Esophagus squamous epithelium (tissue), 5 donors: ENCODE measurements around the gene WNT9B. TPM values are rescaled to one million over a fixed set of nuclear protein-coding genes. Genes with fewer than 3 reads are reported as not detected.
A peak's percentile ranks its signal among the peaks of the same experiment; 100 is the strongest.

Source experiments
- DNase-seq: peaks from one replicate; lab custom pipeline; 2025; lab: John Stamatoyannopoulos, UW
- H3K27ac ChIP-seq, 4 donors: fragments of 200-600 bp; sonication (generic); one replicate each; pipeline ENCODE4 v1.5.1; 2016 to 2019; ENCODE audit warnings: mild to moderate bottlenecking in 1 of 4
- H3K27me3 ChIP-seq, 4 donors: fragments of 200-600 bp; sonication (generic); 1 replicate in 3 of 4; 2 replicates in 1 of 4; pipeline versions ENCODE4 v1.5.1 to v1.6.0; 2017 to 2021; ENCODE audit warnings: antibody characterized with exemption in 1 of 4
- H3K36me3 ChIP-seq, 3 donors: fragments of 200-600 bp; sonication (generic); one replicate each; pipeline ENCODE4 v1.5.1; 2016 to 2019
- H3K4me1 ChIP-seq, 3 donors: fragments of 200-600 bp; sonication (generic); one replicate each; pipeline ENCODE4 v1.5.1; 2017 to 2019
- H3K4me3 ChIP-seq, 4 donors: fragments of 200-600 bp; sonication (generic); 1 replicate in 3 of 4; 2 replicates in 1 of 4; pipeline ENCODE4 v1.5.1; 2016 to 2019; ENCODE audit warnings: mild to moderate bottlenecking in 2 of 4, moderate library complexity in 1 of 4
- H3K9me3 ChIP-seq, 3 donors: fragments of 200-600 bp; sonication (generic); one replicate each; pipeline ENCODE4 v1.5.1; 2016 to 2019
- POLR2A ChIP-seq, 4 donors: fragments of 450-650 bp; IDR thresholded peaks; one replicate each; pipeline ENCODE4 v1.6.1; 2017; ENCODE audit warnings: antibody characterized with exemption in 4 of 4, mild to moderate bottlenecking in 4 of 4, moderate library complexity in 3 of 4
- WGBS, 2 donors: methylation state at CpG; one replicate each; pipeline ENCODE4 v1.1.5; 2018; 5-methylcytosine and 5-hydroxymethylcytosine counted together
- intact Hi-C: fragments of 100-400 bp; cut with DNase I; formaldehyde crosslinking; loops from one replicate; pipeline ENCODE4 v1.15.0; 2022
- total RNA-seq, 4 donors: library from RNA; depleted of rRNA; stranded (reverse); fragments of >200 nt; gene quantifications; one replicate each; pipeline ENCODE4 v1.1.0, GENCODE V29; 2016
- TF ChIP-seq, protein P1 (sequence below), 6 experiments: fragments of 450-650 bp in 4 of 6; fragments of 200-600 bp in 2 of 6; sonication (generic) in 2 of 6; IDR thresholded peaks; one replicate each; pipeline ENCODE4 v1.5.1; 2016 to 2019; ENCODE audit warnings: antibody characterized with exemption in 6 of 6, mild to moderate bottlenecking in 4 of 6, moderate library complexity in 4 of 6
- donor health status: DM: yes; HTN: yes; CAD: no.

WNT9B gene
- total RNA-seq, 4 donors from 2014 or later = 0.19 to 0.26 TPM; not detected in 2

DNA sequence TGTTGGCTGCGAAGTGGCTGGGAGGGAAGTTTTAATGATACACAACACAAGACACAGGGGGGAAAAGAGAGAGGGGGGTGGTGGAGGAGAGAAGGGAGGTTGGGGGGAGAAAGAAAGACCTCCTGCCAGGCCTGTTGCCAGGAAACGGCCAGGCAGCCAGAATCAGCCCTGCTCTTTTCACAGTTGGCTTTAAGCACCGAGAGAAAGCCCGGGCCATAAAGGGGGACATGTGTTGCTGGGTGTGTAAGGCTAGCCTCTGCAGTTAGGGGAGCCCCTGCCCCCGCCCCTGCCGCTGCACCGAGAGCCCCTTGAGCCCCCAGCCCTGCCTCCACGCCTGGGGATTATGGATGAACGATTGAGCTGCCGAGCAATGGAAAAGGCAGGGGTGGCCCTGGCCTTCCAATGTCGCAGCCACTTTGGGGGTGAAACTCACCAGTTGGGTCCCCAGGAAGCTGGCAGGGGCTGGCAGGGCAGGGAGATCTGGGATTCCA, 19.0 kb upstream of the WNT9B start:
- intact Hi-C loops = no loop called here
- TF ChIP-seq, protein P1, sequence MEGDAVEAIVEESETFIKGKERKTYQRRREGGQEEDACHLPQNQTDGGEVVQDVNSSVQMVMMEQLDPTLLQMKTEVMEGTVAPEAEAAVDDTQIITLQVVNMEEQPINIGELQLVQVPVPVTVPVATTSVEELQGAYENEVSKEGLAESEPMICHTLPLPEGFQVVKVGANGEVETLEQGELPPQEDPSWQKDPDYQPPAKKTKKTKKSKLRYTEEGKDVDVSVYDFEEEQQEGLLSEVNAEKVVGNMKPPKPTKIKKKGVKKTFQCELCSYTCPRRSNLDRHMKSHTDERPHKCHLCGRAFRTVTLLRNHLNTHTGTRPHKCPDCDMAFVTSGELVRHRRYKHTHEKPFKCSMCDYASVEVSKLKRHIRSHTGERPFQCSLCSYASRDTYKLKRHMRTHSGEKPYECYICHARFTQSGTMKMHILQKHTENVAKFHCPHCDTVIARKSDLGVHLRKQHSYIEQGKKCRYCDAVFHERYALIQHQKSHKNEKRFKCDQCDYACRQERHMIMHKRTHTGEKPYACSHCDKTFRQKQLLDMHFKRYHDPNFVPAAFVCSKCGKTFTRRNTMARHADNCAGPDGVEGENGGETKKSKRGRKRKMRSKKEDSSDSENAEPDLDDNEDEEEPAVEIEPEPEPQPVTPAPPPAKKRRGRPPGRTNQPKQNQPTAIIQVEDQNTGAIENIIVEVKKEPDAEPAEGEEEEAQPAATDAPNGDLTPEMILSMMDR (IDR thresholded peaks at IDR 0.05) = no peak
- no peak for TF ChIP-seq POLR2A (IDR thresholded peaks at IDR 0.05)
- Histone ChIP-seq H3K27me3 (peaks cover 0 to 22% (median 0%) of the 10 kb centered on the region in 4 donors), H3K36me3 (no peaks in the 10 kb centered on the region), H3K9me3 (no peaks in the 10 kb centered on the region), H3K27ac (peak overlapping the region; percentile 44 to 61 (median 57)), H3K4me3 (peak overlapping the region in 2 of 4 donors; percentile 5 to 32), H3K4me1 (peaks cover 3 to 35% (median 13%) of the 10 kb centered on the region in 3 donors)
- no peak for DNase-seq
- 34 to 44% methylated on average over 5 of the region's 11 CpGs for whole genome bisulfite sequencing, 2 donors

DNA sequence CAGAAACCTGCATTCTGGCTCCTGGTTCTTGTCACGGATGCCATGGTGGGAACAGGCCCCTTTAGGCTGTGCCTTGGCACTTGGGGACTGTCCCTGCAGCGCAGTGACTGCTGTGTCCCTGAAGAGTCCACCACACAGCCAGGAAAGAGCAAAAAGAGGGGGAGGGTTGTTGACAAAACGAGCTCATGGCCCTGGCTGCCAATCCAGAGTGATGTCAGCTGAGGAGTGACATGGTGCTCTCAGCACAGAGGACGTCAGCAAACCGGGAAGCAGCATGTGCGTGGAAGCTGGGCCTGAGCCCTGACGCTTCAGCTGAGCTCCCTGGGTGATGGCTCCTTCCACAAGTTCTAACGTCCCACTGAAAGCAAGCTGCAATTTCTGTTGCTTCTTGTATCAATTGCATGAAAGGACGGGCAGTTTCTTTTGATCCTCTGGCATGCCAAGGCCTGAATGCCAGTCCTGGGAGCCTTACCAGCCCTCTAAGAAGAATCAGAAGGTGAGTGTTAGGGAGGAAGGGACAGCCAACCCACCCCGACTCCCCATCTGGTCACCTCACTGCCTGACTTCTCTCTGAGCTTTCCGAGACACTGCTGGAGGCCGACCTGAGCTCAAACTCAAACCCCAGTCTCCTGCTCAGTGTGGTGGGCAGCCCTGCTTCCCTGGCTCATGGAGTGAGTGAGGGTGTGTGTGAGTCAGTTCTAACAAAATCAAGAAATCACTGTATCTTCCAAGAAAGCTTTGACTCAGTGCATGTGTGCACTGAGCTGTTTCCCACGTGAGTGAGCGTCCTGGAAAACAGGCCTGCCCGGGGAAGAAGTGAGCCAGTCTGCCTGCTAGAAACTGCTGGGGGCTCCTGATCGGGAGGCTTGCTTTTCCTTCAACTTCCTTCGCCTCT, 18.2 kb upstream of the WNT9B start:
- Histone ChIP-seq H3K4me3 (peak overlapping the region in 1 of 4 donors; percentile 32), H3K27ac (peak overlapping the region; percentile 44 to 61 (median 57)), H3K9me3 (no peaks in the 10 kb centered on the region), H3K4me1 (peaks cover 3 to 35% (median 13%) of the 10 kb centered on the region in 3 donors), H3K27me3 (peaks cover 0 to 28% (median 0%) of the 10 kb centered on the region in 4 donors), H3K36me3 (no peaks in the 10 kb centered on the region)
- no peak for DNase-seq
- intact Hi-C loops = no loop called here
- 32 to 46% methylated on average over 10 to 11 of the region's 17 CpGs for WGBS, 2 donors
- no peak for TF ChIP-seq POLR2A (IDR thresholded peaks at IDR 0.05)
- TF ChIP-seq, protein P1 (IDR thresholded peaks at IDR 0.05) = no peak

DNA sequence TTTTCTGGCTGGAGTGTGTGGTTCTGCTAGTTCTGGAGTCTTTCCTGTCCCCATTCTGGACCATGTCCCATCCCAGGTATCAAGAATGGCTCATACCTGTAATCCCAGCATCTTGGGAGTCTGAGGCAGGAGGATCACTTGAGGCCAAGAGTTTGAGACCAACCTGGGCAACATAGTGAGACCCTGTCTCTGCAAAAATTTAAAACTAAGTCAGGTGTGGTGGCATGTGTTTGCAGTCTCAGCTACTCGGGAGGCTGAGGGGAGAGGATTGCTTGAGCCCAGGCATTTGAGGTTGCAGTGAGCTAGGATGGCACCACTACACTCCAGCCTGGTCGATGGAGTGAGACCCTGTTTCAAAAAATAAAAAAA, 17.6 kb upstream of the WNT9B start:
- Histone ChIP-seq H3K36me3 (no peaks in the 10 kb centered on the region), H3K4me1 (peaks cover 3 to 35% (median 13%) of the 10 kb centered on the region in 3 donors), H3K9me3 (no peaks in the 10 kb centered on the region), H3K27ac (peak overlapping the region; percentile 37 to 61 (median 57)), H3K27me3 (peaks cover 0 to 25% (median 0%) of the 10 kb centered on the region in 4 donors), H3K4me3 (no peak overlapping the region)
- WGBS, 2 donors = 75 to 89% methylated on average over 2 of the region's 2 CpGs
- no peak for DNase-seq
- no peak for TF ChIP-seq POLR2A (IDR thresholded peaks at IDR 0.05)
- TF ChIP-seq, protein P1 (IDR thresholded peaks at IDR 0.05) = no peak
- intact Hi-C loops = no loop called here

DNA sequence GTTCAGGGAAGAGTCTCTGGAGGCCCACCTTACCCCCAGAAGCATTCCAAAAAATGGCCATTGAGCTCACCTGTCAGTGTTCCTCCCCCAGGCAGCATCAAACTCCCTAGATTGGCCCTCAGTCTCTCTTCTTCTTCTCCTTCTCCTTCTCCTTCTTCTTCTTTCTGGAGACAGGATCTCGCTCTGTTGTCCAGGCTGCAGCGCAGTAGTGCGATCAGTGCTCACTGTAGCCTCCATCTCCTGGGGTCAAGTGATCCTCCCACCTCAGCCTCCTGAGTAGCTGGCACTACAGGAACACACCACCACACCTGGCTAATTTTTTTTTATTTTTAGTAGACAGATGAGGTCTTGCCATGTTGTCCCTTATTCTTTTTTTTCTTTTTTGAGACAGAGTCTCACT, 16.5 kb upstream of the WNT9B start:
- peaks cover 3 to 35% (median 13%) of the 10 kb centered on the region in 3 donors for H3K4me1 ChIP-seq
- WGBS, 2 donors = 88 to 98% methylated on average over 3 of the region's 3 CpGs
- TF ChIP-seq POLR2A (IDR thresholded peaks at IDR 0.05) = no peak
- TF ChIP-seq, protein P1 (IDR thresholded peaks at IDR 0.05) = no peak
- intact Hi-C loops = no loop called here
- no peaks in the 10 kb centered on the region for H3K9me3 ChIP-seq
- H3K27ac ChIP-seq = no peak overlapping the region
- no peak overlapping the region for H3K4me3 ChIP-seq
- DNase-seq = no peak
- no peaks in the 10 kb centered on the region for H3K36me3 ChIP-seq
- peaks cover 0 to 21% (median 0%) of the 10 kb centered on the region in 4 donors for H3K27me3 ChIP-seq

DNA sequence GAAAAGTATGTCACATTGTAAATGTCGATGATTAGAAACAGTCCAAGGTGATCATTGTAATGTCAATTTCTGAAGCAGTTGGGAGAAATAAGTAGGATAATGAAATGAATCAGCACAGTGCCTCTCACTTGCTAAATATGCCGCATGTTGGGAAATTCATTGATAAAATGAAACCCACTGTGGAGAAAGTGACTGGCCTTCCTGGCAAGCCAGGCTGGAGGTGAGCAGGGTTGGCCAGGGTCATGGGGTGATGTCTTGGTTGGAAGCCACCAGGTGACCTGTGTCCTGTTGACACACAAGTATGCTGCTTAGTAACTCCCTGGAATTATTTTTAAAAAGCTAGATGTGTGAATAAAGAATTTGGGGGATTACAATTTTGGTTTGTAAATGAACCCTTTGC, 14.9 kb upstream of the WNT9B start:
- no peak for DNase-seq
- Histone ChIP-seq H3K4me3 (no peak overlapping the region), H3K27ac (no peak overlapping the region), H3K4me1 (peaks cover 3 to 37% (median 13%) of the 10 kb centered on the region in 3 donors), H3K36me3 (no peaks in the 10 kb centered on the region), H3K27me3 (peaks cover 0 to 35% (median 0%) of the 10 kb centered on the region in 4 donors), H3K9me3 (no peaks in the 10 kb centered on the region)
- intact Hi-C loops = no loop called here
- TF ChIP-seq, protein P1 (IDR thresholded peaks at IDR 0.05) = no peak
- no peak for TF ChIP-seq POLR2A (IDR thresholded peaks at IDR 0.05)
- 52 to 73% methylated on average over 2 of the region's 2 CpGs for WGBS, 2 donors
